OCI-LY3 (cell line): ENCODE measurements around the gene COL4A1.

ENCODE experiments used
- H2AFZ ChIP-seq: fragments of 200-600, 300-600 bp; shearing (Covaris generic); 2 replicates; pipeline ENCODE4 v1.6.0; 2014; ENCODE audit warnings: antibody characterized with exemption, low read depth, low read length
- H3K27ac ChIP-seq: fragments of 200-600, 300-600 bp; sonication (generic); 2 replicates; pipeline ENCODE4 v1.5.1; 2014; ENCODE audit warnings: mild to moderate bottlenecking, low read length, moderate library complexity, mixed read lengths
- H3K27me3 ChIP-seq: fragments of 200-600, 300-600 bp; sonication (generic); 2 replicates; pipeline ENCODE4 v1.6.1; 2014; ENCODE audit warnings: low read depth, low read length, mixed read lengths
- H3K36me3 ChIP-seq: fragments of 200-600, 300-600 bp; sonication (generic); replicated peaks from 2 replicates; pipeline ENCODE3; 2014; ENCODE audit warnings: low read depth, low read length, mixed read lengths
- H3K4me1 ChIP-seq: fragments of 300-600, 200-600 bp; sonication (generic); 2 replicates; pipeline ENCODE4 v1.6.1; 2014; ENCODE audit warnings: low read length, mixed read lengths
- H3K4me2 ChIP-seq: fragments of 200-600, 300-600 bp; sonication (generic); 2 replicates; pipeline ENCODE4 v1.6.1; 2014; ENCODE audit warnings: low read length, mixed read lengths
- H3K4me3 ChIP-seq: fragments of 300-600, 200-600 bp; sonication (generic); 2 replicates; pipeline ENCODE4 v1.5.1; 2014; ENCODE audit warnings: antibody characterized with exemption, mild to moderate bottlenecking, low read length, moderate library complexity
- H3K79me2 ChIP-seq: fragments of 300-600, 200-600 bp; shearing (Covaris generic); 2 replicates; pipeline ENCODE4 v1.6.1; 2014; ENCODE audit warnings: mild to moderate bottlenecking, low read length, mixed read lengths
- H3K9ac ChIP-seq: fragments of 300-600, 200-600 bp; shearing (Covaris generic); 2 replicates; pipeline ENCODE4 v1.6.0; 2014; ENCODE audit warnings: mild to moderate bottlenecking, low read length, moderate library complexity
- H3K9me3 ChIP-seq: fragments of 200-600, 300-600 bp; shearing (Covaris generic); 2 replicates; pipeline ENCODE4 v1.6.1; 2014; ENCODE audit warnings: low read length, mixed read lengths; ENCODE audit not compliant: insufficient read depth
- H4K20me1 ChIP-seq: fragments of 200-600, 300-600 bp; sonication (generic); 2 replicates; pipeline ENCODE4 v1.6.1; 2016; ENCODE audit warnings: low read length, mixed read lengths; ENCODE audit not compliant: insufficient read depth
- EZH2phosphoT487 ChIP-seq: fragments of 200-600 bp; shearing (Covaris generic); IDR thresholded peaks from 2 replicates; pipeline ENCODE4 v1.6.1; 2018; ENCODE audit warnings: antibody characterized with exemption, mixed run types, low read depth
- TF ChIP-seq, protein P1 (sequence below): fragments of 200-600, 300-600 bp; sonication (generic); IDR thresholded peaks from 2 replicates; pipeline ENCODE4 v1.5.1; 2014; ENCODE audit warnings: antibody characterized with exemption, low read length, low read depth

The COL4A1 gene

DNA sequence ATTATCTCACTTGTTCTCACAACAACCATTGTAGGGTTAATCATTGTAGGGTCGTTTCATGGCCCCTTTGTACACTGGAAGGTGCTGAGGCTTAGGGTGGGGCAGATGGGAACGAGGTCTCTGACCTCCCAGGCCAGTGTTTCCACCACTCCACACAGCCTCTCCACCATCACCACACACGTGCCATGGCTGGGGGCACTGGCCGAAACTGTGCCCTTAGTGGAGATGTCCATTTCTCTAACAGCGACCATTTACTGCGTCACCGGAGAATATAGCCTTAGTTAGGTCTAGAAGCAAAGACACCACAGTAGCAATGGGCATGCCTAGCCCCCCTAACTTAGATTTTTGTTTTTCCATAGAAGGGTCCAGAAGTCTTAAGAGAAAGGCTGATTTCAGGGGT, 36.5 kb downstream of the COL4A1 start:
- H3K4me3 ChIP-seq, result no peak overlapping the region
- H3K9ac ChIP-seq, result no peak overlapping the region
- H3K27me3 ChIP-seq, result peaks cover 21% of the 10 kb centered on the region
- no peaks in the 10 kb centered on the region for H3K4me1 ChIP-seq
- no peak overlapping the region for H2AFZ ChIP-seq
- no peaks in the 10 kb centered on the region for H3K36me3 ChIP-seq
- no peaks in the 10 kb centered on the region for H4K20me1 ChIP-seq
- no peak for TF ChIP-seq EZH2phosphoT487
- TF ChIP-seq, protein P1, sequence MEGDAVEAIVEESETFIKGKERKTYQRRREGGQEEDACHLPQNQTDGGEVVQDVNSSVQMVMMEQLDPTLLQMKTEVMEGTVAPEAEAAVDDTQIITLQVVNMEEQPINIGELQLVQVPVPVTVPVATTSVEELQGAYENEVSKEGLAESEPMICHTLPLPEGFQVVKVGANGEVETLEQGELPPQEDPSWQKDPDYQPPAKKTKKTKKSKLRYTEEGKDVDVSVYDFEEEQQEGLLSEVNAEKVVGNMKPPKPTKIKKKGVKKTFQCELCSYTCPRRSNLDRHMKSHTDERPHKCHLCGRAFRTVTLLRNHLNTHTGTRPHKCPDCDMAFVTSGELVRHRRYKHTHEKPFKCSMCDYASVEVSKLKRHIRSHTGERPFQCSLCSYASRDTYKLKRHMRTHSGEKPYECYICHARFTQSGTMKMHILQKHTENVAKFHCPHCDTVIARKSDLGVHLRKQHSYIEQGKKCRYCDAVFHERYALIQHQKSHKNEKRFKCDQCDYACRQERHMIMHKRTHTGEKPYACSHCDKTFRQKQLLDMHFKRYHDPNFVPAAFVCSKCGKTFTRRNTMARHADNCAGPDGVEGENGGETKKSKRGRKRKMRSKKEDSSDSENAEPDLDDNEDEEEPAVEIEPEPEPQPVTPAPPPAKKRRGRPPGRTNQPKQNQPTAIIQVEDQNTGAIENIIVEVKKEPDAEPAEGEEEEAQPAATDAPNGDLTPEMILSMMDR, result no peak
- H3K9me3 ChIP-seq, result no peaks in the 10 kb centered on the region
- no peak overlapping the region for H3K27ac ChIP-seq
- no peak overlapping the region for H3K4me2 ChIP-seq
- no peaks in the 10 kb centered on the region for H3K79me2 ChIP-seq

DNA sequence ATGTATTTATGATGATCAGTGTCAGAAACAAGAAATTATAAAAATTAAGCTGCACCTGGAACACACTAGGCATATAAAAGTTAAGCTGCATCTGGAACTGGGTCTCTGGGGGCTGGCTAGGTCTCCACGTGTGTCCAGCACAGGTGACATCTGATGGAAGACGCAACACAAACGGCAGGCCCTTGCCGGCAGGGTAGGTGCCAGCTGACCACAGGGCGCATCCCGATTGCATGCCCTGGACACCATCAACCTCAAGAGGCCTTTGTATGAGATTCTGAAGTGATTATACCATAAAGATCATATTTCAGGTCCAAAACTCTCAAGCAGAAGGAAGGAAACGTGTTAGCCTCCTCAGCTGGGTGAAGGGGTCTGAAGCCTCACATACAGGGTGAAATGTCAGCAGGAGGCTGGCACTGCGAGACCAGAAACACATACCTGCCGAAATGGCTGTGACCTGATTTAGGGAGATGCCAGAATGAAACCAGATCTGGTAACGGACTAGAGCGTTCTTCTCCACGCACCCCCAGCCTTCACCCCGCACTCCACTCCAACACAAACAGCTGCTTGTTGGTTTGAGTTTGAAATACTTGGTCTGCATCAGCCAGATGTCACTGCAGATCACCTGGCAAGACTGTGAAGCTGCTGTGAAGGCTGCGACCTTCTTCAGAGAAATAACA, 37.3 kb downstream of the COL4A1 start:
- H3K36me3 ChIP-seq, result no peaks in the 10 kb centered on the region
- no peak overlapping the region for H3K4me2 ChIP-seq
- H2AFZ ChIP-seq, result no peak overlapping the region
- H3K79me2 ChIP-seq, result no peaks in the 10 kb centered on the region
- no peaks in the 10 kb centered on the region for H3K4me1 ChIP-seq
- H3K4me3 ChIP-seq, result no peak overlapping the region
- H3K27ac ChIP-seq, result no peak overlapping the region
- no peak overlapping the region for H3K9ac ChIP-seq
- peaks cover 21% of the 10 kb centered on the region for H3K27me3 ChIP-seq
- no peaks in the 10 kb centered on the region for H3K9me3 ChIP-seq
- no peaks in the 10 kb centered on the region for H4K20me1 ChIP-seq
- no peak for TF ChIP-seq EZH2phosphoT487
- TF ChIP-seq, protein P1, result no peak

DNA sequence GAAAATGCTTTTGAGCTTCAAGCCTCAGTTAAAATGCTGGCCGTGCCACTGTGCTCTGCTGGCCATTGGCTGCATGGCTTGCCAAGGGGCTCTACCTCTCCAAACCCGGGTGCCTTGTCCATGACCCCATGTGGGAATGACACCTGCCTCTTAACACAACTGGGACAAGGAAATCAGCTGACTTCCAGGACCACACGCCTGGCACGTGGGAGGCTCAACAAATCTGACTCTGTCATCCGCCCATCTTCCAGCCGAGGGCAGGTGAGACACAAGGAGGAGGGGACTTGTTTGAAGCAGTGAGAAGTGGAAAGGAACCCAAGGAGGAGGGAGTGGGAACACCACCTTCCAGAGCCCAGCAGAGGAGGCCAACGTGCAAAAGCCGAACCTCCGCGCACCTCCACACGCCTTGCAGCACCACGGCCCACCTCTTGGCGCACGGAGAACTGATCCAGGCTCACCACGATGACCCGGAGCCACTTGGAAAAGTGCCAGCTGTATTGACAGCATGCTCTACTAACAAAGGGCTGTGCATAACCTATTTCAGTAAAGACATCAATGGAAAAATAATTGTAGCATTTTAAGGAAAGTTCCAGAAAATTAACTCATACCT, 38.3 kb downstream of the COL4A1 start:
- TF ChIP-seq EZH2phosphoT487, result no peak
- TF ChIP-seq, protein P1, result no peak
- H3K4me2 ChIP-seq, result no peak overlapping the region
- H3K4me3 ChIP-seq, result no peak overlapping the region
- no peak overlapping the region for H3K27ac ChIP-seq
- H3K36me3 ChIP-seq, result no peaks in the 10 kb centered on the region
- H3K9me3 ChIP-seq, result no peaks in the 10 kb centered on the region
- H2AFZ ChIP-seq, result no peak overlapping the region
- no peak overlapping the region for H3K9ac ChIP-seq
- H4K20me1 ChIP-seq, result no peaks in the 10 kb centered on the region
- H3K79me2 ChIP-seq, result no peaks in the 10 kb centered on the region
- H3K4me1 ChIP-seq, result no peaks in the 10 kb centered on the region
- peaks cover 25% of the 10 kb centered on the region for H3K27me3 ChIP-seq

DNA sequence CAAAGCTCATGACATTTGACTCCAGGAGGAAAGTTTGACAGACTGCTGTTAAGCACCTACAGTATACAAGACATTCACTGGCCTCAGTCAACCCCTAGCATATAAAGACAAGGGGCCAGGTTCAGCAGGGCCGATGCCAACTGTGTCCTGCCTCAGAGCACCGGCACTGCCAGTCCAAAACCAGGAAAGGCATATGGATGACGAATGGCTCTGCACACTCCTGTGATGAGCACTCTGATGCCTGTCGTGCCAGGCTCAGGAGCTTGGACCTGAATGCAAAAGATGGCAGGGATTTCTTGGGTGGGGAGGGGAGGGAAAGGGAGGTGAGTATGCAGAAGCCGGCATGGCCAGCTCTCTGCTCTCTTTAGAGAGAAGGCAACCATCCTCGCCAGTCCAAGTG, 38.9 kb downstream of the COL4A1 start:
- TF ChIP-seq EZH2phosphoT487, result no peak
- TF ChIP-seq, protein P1, result no peak
- H4K20me1 ChIP-seq, result no peaks in the 10 kb centered on the region
- H3K9ac ChIP-seq, result no peak overlapping the region
- no peak overlapping the region for H3K4me3 ChIP-seq
- H3K36me3 ChIP-seq, result no peaks in the 10 kb centered on the region
- no peak overlapping the region for H3K4me2 ChIP-seq
- H3K9me3 ChIP-seq, result no peaks in the 10 kb centered on the region
- H3K27me3 ChIP-seq, result peaks cover 23% of the 10 kb centered on the region
- no peaks in the 10 kb centered on the region for H3K79me2 ChIP-seq
- no peak overlapping the region for H3K27ac ChIP-seq
- H3K4me1 ChIP-seq, result no peaks in the 10 kb centered on the region
- H2AFZ ChIP-seq, result no peak overlapping the region
